Left ventricle myocardium superior (tissue), 1 donor: ENCODE data around the gene SPOCK1. TPM values are rescaled to one million over a fixed set of nuclear protein-coding genes. Genes with fewer than 3 reads are reported as not detected.
A peak's percentile ranks its signal among the peaks of the same experiment; 100 is the strongest.

Experiments
- ATAC-seq: fragments of 200-7000 bp; cut with Tn5 transposase; one replicate; pipeline ENCODE4 v1.9.1; 2020; ENCODE audit warnings: mild to moderate bottlenecking, moderate library complexity
- DNase-seq: peaks from one replicate; pipeline ENCODE4 v3.0.0-alpha.2; 2020
- intact Hi-C: fragments of 100-400 bp; cut with micrococcal nuclease; formaldehyde crosslinking; loops from one replicate; pipeline ENCODE4 v1.11.0; 2022
- total RNA-seq: library from RNA; stranded (reverse); fragmentation: NEBNext Ultra II Directional; extraction: Animal tissue kit (Norgen Biotek cat#: 25700); gene quantifications from one replicate; pipeline ENCODE4 v1.2.1, GENCODE V29; 2021
- donor health status: DM: no; HTN: yes; CAD: no; lungs with severe emphysema.

SPOCK1 gene
- total RNA-seq, 1 donor from 2014 or later, result 14.7 TPM

- intact Hi-C loops, result no loop called here
- ATAC-seq, result no peak
Measured at GRCh38 chr5:137453483-137454080, 45.5 kb downstream of the SPOCK1 start.

DNA sequence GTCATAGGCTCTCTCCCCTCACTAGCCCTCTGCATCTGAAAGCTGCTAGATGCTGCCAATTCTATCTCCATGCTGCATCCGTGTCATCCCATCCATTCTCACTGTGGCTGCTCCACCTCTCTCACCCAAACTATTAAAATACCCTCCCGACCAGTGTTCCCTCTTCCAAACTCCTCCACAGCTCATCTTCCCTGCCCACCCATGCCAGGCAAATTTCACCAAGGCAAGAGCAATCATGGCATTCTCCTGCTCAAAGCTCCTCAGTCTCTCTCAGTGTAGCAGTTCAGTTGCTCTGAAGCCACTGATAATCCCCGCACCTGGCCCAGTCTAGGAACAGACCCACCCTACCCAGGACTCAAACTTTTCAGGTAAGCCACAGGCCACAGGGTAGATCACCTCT, 48.4 kb downstream of the SPOCK1 start:
- DNase-seq (no peak), ATAC-seq (no peak)
- intact Hi-C loops, result no loop called here

More at GRCh38 chr5:137453483-137454080, 45.5 kb downstream of the SPOCK1 start:
- DNase-seq, result no peak

DNA sequence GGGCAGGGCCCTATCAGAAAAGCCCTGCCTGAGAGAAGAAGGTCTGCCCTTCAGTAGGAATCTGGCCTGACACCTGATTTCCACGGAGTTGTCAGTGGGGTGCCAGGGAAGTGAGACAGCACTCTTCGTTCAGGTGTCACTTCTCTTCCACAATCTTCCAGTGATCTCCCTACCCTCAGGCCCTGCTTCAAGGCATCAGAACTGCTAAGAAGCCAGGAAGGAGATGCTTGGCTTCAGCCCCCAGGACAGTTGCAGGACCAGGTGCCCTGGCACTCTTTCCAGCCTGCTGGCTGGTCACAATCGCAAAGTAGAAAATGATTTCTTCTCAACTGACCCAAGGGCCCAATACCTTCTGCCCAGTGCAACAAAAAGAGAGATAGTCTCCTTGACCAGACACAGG, 50.3 kb downstream of the SPOCK1 start:
- intact Hi-C loops, result no loop called here
- DNase-seq (no peak), ATAC-seq (no peak)

GRCh38 chr5:137446615-137447014, 52.5 kb downstream of the SPOCK1 start:
- no peak for ATAC-seq
- DNase-seq, result no peak
- intact Hi-C loops, result no loop called here

DNA sequence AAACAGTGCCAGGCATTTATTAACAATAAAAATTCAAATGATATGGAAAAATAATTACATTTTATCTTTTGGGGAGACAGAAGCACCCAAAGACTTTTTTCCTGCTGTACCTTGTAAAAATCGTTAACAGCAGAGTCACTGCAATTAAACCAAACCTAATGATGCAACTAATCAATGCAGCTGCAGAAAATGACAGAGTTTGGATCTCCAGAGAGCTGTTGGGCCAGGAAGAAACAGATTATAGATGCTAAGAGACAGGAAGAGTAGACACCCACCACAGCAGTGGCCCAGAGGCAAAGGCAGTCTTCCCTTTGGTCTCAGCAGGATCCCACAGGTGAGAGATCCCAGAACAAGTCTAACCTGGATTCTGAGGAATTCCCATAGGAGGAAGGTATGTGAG, 53.0 kb downstream of the SPOCK1 start:
- ATAC-seq, result no peak
- no peak for DNase-seq
- intact Hi-C loops, result no loop called here

DNA sequence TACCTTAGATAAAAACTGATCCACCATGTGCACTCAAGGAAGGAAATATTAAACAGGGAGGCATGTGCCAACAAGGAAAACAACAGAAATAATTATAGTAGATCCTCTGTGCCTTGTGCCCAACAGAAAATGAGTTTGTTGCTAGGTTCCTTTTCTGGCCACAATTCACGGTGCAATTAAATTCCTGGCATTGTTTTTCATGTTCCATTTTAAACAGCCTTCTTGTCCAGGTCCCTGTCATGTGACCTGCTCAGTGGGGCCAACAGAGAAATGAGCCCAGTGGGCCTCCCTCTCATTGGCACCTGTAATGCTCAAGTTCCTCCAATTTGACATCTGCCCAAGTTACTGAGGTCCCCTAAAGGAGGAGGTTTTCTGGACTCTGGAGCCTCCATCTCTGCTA, 56.5 kb downstream of the SPOCK1 start:
- intact Hi-C loops, result no loop called here
- DNase-seq (no peak), ATAC-seq (no peak)

- DNase-seq (no peak), ATAC-seq (no peak)
- intact Hi-C loops, result no loop called here
Measured at GRCh38 chr5:137441476-137441875, 57.6 kb downstream of the SPOCK1 start.

DNA sequence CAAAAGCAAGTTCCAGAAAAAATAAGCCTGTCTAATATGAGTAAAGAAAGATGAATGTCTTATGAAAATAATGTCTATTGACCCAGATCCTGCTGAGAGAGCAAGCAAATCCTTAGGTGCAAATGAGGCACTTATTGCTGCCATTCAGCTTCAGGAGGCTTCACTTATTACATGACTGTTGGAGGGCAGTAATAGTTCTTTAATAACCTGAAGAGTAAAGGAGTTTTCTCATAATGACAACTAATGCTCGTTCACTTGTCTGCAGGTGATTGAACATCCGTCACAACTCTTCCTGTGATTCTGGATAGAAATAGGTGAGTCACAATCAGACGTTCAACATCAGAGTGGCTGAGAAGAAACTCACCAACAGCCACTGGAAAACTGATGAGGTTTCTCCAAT, 58.3 kb downstream of the SPOCK1 start:
- intact Hi-C loops, result no loop called here

GRCh38 chr5:137439645-137440044, 59.5 kb downstream of the SPOCK1 start:
- intact Hi-C loops, result no loop called here
- DNase-seq (no peak), ATAC-seq (no peak)

More for the DNA sequence above, 58.3 kb downstream of the SPOCK1 start:
- no peak for ATAC-seq
- no peak for DNase-seq

DNA sequence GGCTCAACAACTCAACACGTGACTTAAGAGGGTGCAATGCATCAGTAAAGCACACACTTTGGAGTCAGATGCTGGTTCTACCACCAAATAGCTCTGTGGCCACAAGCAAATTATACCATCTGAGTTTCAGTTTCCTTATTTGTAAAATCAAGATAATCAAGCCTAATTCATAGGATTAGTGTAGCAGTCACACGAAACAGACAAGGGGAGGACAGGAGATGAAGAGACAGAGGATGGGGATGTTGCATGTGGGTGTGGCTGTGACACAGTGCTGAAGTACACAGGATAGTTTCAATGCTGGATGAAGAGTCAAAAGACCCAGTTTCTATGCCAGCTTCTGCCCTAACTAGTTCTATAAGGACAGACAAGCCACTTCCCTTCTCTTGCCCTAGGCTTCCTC, 60.2 kb downstream of the SPOCK1 start:
- DNase-seq (no peak), ATAC-seq (no peak)
- intact Hi-C loops, result no loop called here

- no peak for DNase-seq
- no peak for ATAC-seq
- intact Hi-C loops, result no loop called here
Measured at GRCh38 chr5:137437774-137438173, 61.4 kb downstream of the SPOCK1 start.

GRCh38 chr5:137433539-137433938, 65.6 kb downstream of the SPOCK1 start:
- ATAC-seq (peak; percentile 59), DNase-seq (no peak)
- intact Hi-C loops, result no loop called here

DNA sequence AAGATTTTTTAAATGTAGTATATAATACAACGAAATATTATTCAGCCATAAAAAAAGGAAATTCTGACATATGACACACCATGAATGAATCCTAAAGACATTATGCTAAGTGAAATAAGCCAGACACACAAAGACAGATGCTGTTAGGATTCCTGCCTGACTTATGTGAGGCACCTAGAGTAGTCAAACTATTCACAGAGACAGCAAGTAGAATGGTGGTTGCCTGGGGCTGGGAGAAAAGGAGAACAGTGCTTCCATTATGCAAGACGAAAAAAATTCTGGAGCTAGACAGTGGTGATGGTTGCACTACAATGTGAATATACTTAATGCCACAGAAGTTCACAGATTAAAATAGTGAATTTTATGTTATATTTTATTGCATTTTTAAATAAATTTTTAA, 66.8 kb downstream of the SPOCK1 start:
- intact Hi-C loops, result no loop called here
- ATAC-seq (no peak), DNase-seq (no peak)

GRCh38 chr5:137431051-137431450, 68.1 kb downstream of the SPOCK1 start:
- intact Hi-C loops, result no loop called here
- DNase-seq, result no peak
- no peak for ATAC-seq

GRCh38 chr5:137415231-137415681, 83.9 kb downstream of the SPOCK1 start:
- DNase-seq (no peak), ATAC-seq (no peak)
- intact Hi-C loops, result no loop called here

DNA sequence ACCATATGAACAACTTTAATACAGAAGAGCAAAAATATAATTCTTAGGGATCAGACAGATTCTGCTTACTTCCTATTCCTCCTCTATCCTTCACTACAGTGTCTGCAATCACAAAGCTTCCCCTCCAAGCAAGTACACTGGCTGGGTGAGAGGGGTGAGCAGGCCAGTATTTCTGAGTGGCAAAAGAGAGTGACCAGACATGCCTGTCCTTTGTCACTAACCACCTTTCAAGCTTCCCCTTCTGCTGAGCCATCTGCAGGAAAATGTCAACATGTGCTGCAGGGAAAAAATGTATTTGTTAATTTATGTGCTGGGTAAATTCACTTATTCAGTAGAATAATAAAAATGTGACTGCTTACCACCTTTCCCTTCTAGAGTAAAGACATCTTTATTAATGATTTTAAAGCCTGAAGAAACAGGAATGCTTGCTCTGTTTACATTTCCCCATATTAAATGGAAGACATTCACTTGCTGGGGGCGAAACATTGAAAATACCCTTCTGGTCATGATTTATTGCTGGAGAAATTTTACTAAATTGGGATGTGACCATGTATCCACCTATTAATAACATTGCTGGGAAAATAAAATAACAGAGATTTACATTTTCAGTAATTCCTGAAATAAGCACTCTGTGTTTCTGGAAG, 84.9 kb downstream of the SPOCK1 start:
- DNase-seq (no peak), ATAC-seq (peak; percentile 99)
- intact Hi-C loops, result no loop called here

- intact Hi-C loops, result no loop called here
- ATAC-seq, result no peak
- DNase-seq, result no peak
Measured at GRCh38 chr5:137412136-137412535, 87.0 kb downstream of the SPOCK1 start.

- ATAC-seq (no peak), DNase-seq (no peak)
- intact Hi-C loops, result no loop called here
Measured at GRCh38 chr5:137410234-137411010, 88.7 kb downstream of the SPOCK1 start.

DNA sequence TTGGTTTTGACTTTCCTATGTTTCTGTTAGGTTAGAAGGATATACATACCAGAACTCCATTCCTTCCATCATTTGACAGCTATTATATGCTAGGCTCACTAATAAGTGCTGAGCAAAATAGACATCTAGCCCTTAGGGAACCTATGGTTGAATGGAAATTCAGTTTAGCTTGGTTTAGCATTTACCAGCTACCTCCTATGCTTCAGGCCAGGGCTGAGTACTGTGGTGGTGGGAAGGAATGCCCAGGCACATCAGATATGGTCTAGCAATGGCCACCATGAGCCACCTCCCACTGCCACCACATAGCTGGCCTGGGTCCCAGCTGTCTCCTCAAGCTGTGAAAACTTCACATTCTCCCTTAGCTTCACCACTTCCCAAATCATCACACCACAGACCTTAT, 89.4 kb downstream of the SPOCK1 start:
- DNase-seq (no peak), ATAC-seq (no peak)
- intact Hi-C loops, result no loop called here

DNA sequence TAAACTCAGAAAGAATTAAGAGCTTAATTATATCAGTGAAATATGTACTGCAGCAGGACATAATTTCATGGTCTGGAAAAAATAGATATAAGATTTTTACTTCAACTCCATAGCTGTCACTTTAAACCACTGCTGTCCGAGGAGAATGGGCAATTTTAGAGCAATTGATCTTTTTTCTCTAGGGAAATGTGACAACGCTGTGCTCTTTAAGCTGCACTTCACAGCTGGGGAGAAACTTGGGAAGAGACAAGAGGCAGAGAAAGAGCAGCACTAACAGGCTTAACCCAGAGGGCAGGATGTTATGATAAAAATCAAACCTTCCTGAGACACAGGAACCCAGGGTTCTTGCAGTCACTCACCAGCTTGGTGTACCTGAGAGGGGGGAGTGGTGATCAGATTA, 92.0 kb downstream of the SPOCK1 start:
- ATAC-seq (no peak), DNase-seq (no peak)
- intact Hi-C loops, result no loop called here

- intact Hi-C loops, result no loop called here
- no peak for DNase-seq
- no peak for ATAC-seq
Measured at GRCh38 chr5:137405393-137405792, 93.7 kb downstream of the SPOCK1 start.
